ENCODE data around the gene SLFN12L. TPM values are rescaled to one million over a fixed set of nuclear protein-coding genes. Genes with fewer than 3 reads are reported as not detected.

The SLFN12L gene
- polyA plus RNA-seq, 1 donor (not counting 4 experiments of a cell fraction or from before 2014, with no cell fraction given) = 0.09 TPM

DNA sequence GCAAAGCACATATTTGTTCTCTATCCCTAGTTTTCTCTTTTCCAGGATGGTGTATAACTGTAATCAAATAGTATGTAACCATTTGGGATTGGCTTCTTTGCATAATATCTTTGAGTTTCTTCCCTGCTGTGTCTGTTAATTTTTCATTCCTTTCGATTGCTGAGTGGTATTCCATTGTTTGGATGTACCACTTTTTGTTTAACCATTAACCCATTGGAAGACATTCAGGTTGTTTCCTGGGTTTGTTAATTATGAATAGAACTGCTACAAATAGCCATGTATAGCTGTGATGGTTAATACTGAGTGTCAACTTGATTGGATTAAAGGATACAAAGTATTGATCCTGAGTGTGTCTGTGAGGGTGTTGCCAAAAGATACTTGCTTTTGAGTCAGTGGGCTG is 84.3 kb downstream of the SLFN12L start:
- no peaks in the 10 kb centered on the region for H3K4me1 ChIP-seq (ENCODE audit: control insufficient read depth, extremely low read depth, insufficient read depth, low read length)
- no peak for FAIRE-seq
- DNase-seq (ENCODE audit: low read depth, low spot score) = no peak
- H4K20me1 ChIP-seq (ENCODE audit: control insufficient read depth, extremely low read depth, insufficient read depth, low read length) = no peaks in the 10 kb centered on the region
- no peaks in the 10 kb centered on the region for H3K9me1 ChIP-seq (ENCODE audit: control insufficient read depth, extremely low read depth, insufficient read depth, low read length)
- dilution Hi-C loops (cut with MboI; ENCODE audit: extremely low pct_ligation_motif_present, low sequenced_read_pairs) = no loop called here
- TF ChIP-seq EZH2 (IDR thresholded peaks at IDR 0.05; ENCODE audit: low read length) = no peak
- TF ChIP-seq, protein P1, sequence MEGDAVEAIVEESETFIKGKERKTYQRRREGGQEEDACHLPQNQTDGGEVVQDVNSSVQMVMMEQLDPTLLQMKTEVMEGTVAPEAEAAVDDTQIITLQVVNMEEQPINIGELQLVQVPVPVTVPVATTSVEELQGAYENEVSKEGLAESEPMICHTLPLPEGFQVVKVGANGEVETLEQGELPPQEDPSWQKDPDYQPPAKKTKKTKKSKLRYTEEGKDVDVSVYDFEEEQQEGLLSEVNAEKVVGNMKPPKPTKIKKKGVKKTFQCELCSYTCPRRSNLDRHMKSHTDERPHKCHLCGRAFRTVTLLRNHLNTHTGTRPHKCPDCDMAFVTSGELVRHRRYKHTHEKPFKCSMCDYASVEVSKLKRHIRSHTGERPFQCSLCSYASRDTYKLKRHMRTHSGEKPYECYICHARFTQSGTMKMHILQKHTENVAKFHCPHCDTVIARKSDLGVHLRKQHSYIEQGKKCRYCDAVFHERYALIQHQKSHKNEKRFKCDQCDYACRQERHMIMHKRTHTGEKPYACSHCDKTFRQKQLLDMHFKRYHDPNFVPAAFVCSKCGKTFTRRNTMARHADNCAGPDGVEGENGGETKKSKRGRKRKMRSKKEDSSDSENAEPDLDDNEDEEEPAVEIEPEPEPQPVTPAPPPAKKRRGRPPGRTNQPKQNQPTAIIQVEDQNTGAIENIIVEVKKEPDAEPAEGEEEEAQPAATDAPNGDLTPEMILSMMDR (optimal IDR thresholded peaks at IDR 0.05 in 1 of 3, IDR thresholded peaks at IDR 0.05 in 1 of 3, conservative IDR thresholded peaks at IDR 0.05 in 1 of 3; ENCODE audit: extremely low read depth in 1 of 3, insufficient read depth in 2 of 3, low read length in 3 of 3) = no peak
- peaks cover 28% of the 10 kb centered on the region for H3K27me3 ChIP-seq (ENCODE audit: control insufficient read depth, extremely low read depth, insufficient read depth, low read length)
- H3K79me2 ChIP-seq (ENCODE audit: control insufficient read depth, insufficient read depth, low read length) = no peaks in the 10 kb centered on the region
- H3K9me3 ChIP-seq (ENCODE audit: control insufficient read depth, low read depth, low read length) = no peaks in the 10 kb centered on the region
- H2AFZ ChIP-seq (ENCODE audit: control insufficient read depth, low read length) = no peak overlapping the region
- no peak overlapping the region for H3K27ac ChIP-seq (ENCODE audit: control insufficient read depth, insufficient read depth, low read length)
- H3K36me3 ChIP-seq (ENCODE audit: control insufficient read depth in 2 of 2, extremely low read depth in 1 of 2, insufficient read depth in 2 of 2, low read length in 2 of 2) = no peaks in the 10 kb centered on the region
- H3K4me2 ChIP-seq (ENCODE audit: control insufficient read depth, extremely low read depth, insufficient read depth, low read depth, low read length) = no peak overlapping the region
- H3K4me3 ChIP-seq (ENCODE audit: control insufficient read depth in 2 of 3, extremely low read depth in 1 of 3, insufficient read depth in 2 of 3, low read depth in 1 of 3, low read length in 3 of 3) = no peak overlapping the region
- no peak overlapping the region for H3K9ac ChIP-seq (ENCODE audit: control insufficient read depth, extremely low read depth, insufficient read depth, low read length)

DNA sequence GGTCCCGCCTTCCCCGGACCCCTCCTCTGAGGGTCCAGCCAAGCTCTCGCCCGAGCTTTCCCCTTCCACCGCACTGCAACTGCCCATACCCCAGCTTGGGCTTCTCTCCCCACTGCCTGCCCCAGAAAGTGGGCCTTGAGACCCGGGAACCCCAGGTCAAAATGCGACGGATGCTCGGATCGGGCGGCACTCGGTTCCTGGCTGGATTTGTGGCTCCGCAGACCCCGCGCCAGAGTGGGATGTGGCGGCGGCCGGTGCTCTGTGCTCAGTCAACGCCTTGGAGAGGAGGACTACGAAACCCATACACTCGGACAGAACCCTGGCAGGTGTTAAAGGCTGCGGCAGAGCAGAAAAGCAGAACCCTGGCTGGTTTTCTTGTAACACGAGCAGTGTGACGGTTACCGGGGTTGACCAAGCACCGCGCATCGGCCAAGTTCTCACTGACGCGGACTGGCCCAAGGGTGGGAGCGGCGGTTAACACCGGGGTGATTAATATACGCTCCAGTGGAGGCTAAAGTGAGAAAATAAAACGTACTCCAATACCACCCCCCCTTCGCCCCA is 88.0 kb downstream of the SLFN12L start:
- DNase-seq (ENCODE audit: low read depth, low spot score) (no peak), FAIRE-seq (no peak)
- Histone ChIP-seq H4K20me1 (ENCODE audit: control insufficient read depth, extremely low read depth, insufficient read depth, low read length) (no peaks in the 10 kb centered on the region), H3K4me2 (ENCODE audit: control insufficient read depth, extremely low read depth, insufficient read depth, low read depth, low read length) (no peak overlapping the region), H3K4me1 (ENCODE audit: control insufficient read depth, extremely low read depth, insufficient read depth, low read length) (no peaks in the 10 kb centered on the region), H3K9ac (ENCODE audit: control insufficient read depth, extremely low read depth, insufficient read depth, low read length) (no peak overlapping the region), H3K27me3 (ENCODE audit: control insufficient read depth, extremely low read depth, insufficient read depth, low read length) (peaks cover 33% of the 10 kb centered on the region), H2AFZ (ENCODE audit: control insufficient read depth, low read length) (no peak overlapping the region), H3K79me2 (ENCODE audit: control insufficient read depth, insufficient read depth, low read length) (no peaks in the 10 kb centered on the region), H3K36me3 (ENCODE audit: control insufficient read depth in 2 of 2, extremely low read depth in 1 of 2, insufficient read depth in 2 of 2, low read length in 2 of 2) (no peaks in the 10 kb centered on the region), H3K9me3 (ENCODE audit: control insufficient read depth, low read depth, low read length) (no peaks in the 10 kb centered on the region), H3K9me1 (ENCODE audit: control insufficient read depth, extremely low read depth, insufficient read depth, low read length) (no peaks in the 10 kb centered on the region), H3K4me3 (ENCODE audit: control insufficient read depth in 2 of 3, extremely low read depth in 1 of 3, insufficient read depth in 2 of 3, low read depth in 1 of 3, low read length in 3 of 3) (no peak overlapping the region), H3K27ac (ENCODE audit: control insufficient read depth, insufficient read depth, low read length) (no peak overlapping the region)
- dilution Hi-C loops (cut with MboI; ENCODE audit: extremely low pct_ligation_motif_present, low sequenced_read_pairs) = no loop called here
- no peak for TF ChIP-seq EZH2 (IDR thresholded peaks at IDR 0.05; ENCODE audit: low read length)
- TF ChIP-seq, protein P1 (optimal IDR thresholded peaks at IDR 0.05 in 1 of 3, IDR thresholded peaks at IDR 0.05 in 1 of 3, conservative IDR thresholded peaks at IDR 0.05 in 1 of 3; ENCODE audit: extremely low read depth in 1 of 3, insufficient read depth in 2 of 3, low read length in 3 of 3) = no peak

All from keratinocyte (primary cell).